Measurements from ENCODE around the gene FTCD.

Gene FTCD

DNA sequence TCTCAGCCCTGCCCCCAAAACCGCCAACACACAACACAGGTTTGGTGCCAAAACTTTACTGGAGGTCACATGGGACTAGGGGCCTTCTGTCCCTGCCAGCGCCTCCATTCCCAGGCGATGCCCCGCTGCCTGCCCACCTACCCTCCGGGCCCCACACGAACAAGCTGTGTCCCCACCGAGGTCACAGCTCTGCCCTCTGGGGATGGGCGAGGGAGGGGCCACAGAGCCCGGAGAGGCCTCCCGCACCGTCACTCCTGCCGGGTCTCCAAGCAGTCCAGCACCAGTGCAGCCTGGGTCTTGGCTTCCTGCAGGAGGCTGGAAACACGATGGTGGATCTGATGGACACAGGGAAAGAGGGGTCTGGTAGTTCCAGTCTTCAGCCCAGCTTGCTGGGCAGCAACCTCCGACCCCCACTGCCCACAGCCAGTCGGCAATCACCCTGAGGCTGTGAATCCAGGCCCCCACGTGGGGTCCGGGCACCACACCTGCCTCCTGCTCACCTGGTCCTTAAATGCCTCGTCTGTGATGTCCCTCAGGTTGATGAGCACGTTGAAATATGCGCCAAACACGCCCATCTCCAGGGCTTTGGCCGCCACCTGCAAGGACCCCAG, 18.5 kb downstream of the FTCD start:
- Histone ChIP-seq H3K4me3 (ENCODE audit: low read depth in 1 of 2, low read length in 2 of 2) (no peak overlapping the region), H3K27me3 (ENCODE audit: insufficient read depth, low read length, poor library complexity) (no peaks in the 10 kb centered on the region), H3K4me1 (ENCODE audit: insufficient read depth, low read length) (no peaks in the 10 kb centered on the region), H3K9ac (ENCODE audit: low read depth, low read length) (no peak overlapping the region), H4K20me1 (ENCODE audit: insufficient read depth, low read length) (no peaks in the 10 kb centered on the region; the same call in 1 of the 2 replicates), H3K27ac (ENCODE audit: low read length) (no peak overlapping the region), H2AFZ (ENCODE audit: low read depth, low read length) (no peak overlapping the region), H3K36me3 (ENCODE audit: insufficient read depth, low read length) (no peaks in the 10 kb centered on the region), H3K9me3 (ENCODE audit: insufficient read depth, low read length, severe bottlenecking) (no peaks in the 10 kb centered on the region), H3K79me2 (ENCODE audit: insufficient read depth, low read length) (no peaks in the 10 kb centered on the region), H3K4me2 (ENCODE audit: insufficient read depth, low read length) (no peak overlapping the region)
- DNase-seq (no peak), ATAC-seq (ENCODE audit: insufficient read depth, low read depth) (no peak)
- TF ChIP-seq EZH2 (IDR thresholded peaks at IDR 0.05; ENCODE audit: borderline replicate concordance, low read depth, low read length, severe bottlenecking): no peak
- TF ChIP-seq CTCF (IDR thresholded peaks at IDR 0.05; ENCODE audit: borderline replicate concordance, extremely low read depth, low read length, poor library complexity, severe bottlenecking): no peak

GRCh38 chr21:46135782-46136395, 19.5 kb downstream of the FTCD start:
- Histone ChIP-seq H3K27ac (ENCODE audit: low read length) (no peak overlapping the region), H3K4me1 (ENCODE audit: insufficient read depth, low read length) (no peaks in the 10 kb centered on the region), H3K36me3 (ENCODE audit: insufficient read depth, low read length) (no peaks in the 10 kb centered on the region), H3K9ac (ENCODE audit: low read depth, low read length) (no peak overlapping the region), H2AFZ (ENCODE audit: low read depth, low read length) (no peak overlapping the region), H3K9me3 (ENCODE audit: insufficient read depth, low read length, severe bottlenecking) (no peaks in the 10 kb centered on the region), H3K27me3 (ENCODE audit: insufficient read depth, low read length, poor library complexity) (no peaks in the 10 kb centered on the region), H3K79me2 (ENCODE audit: insufficient read depth, low read length) (no peaks in the 10 kb centered on the region), H3K4me3 (ENCODE audit: low read depth in 1 of 2, low read length in 2 of 2) (no peak overlapping the region), H3K4me2 (ENCODE audit: insufficient read depth, low read length) (no peak overlapping the region), H4K20me1 (ENCODE audit: insufficient read depth, low read length) (no peaks in the 10 kb centered on the region; the same call in 1 of the 2 replicates)
- DNase-seq (no peak), ATAC-seq (ENCODE audit: insufficient read depth, low read depth) (no peak)
- no peak for TF ChIP-seq CTCF (IDR thresholded peaks at IDR 0.05; ENCODE audit: borderline replicate concordance, extremely low read depth, low read length, poor library complexity, severe bottlenecking)
- no peak for TF ChIP-seq EZH2 (IDR thresholded peaks at IDR 0.05; ENCODE audit: borderline replicate concordance, low read depth, low read length, severe bottlenecking)

DNA sequence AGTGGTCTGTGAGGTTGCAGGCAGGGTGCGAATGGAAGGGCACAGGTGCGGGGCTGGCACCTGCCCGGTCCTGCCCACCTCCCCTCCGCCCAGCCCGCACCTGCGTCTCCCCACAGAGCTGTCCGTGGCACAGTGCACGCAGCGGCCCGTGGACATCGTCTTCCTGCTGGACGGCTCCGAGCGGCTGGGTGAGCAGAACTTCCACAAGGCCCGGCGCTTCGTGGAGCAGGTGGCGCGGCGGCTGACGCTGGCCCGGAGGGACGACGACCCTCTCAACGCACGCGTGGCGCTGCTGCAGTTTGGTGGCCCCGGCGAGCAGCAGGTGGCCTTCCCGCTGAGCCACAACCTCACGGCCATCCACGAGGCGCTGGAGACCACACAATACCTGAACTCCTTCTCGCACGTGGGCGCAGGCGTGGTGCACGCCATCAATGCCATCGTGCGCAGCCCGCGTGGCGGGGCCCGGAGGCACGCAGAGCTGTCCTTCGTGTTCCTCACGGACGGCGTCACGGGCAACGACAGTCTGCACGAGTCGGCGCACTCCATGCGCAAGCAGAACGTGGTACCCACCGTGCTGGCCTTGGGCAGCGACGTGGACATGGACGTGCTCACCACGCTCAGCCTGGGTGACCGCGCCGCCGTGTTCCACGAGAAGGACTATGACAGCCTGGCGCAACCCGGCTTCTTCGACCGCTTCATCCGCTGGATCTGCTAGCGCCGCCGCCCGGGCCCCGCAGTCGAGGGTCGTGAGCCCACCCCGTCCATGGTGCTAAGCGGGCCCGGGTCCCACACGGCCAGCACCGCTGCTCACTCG, 23.3 kb downstream of the FTCD start:
- H3K27ac ChIP-seq (ENCODE audit: low read length): no peak overlapping the region
- no peak overlapping the region for H3K4me3 ChIP-seq (ENCODE audit: low read depth in 1 of 2, low read length in 2 of 2)
- no peaks in the 10 kb centered on the region for H3K36me3 ChIP-seq (ENCODE audit: insufficient read depth, low read length)
- no peak for TF ChIP-seq EZH2 (IDR thresholded peaks at IDR 0.05; ENCODE audit: borderline replicate concordance, low read depth, low read length, severe bottlenecking)
- ATAC-seq (ENCODE audit: insufficient read depth, low read depth) (no peak), DNase-seq (no peak)
- no peaks in the 10 kb centered on the region for H3K4me1 ChIP-seq (ENCODE audit: insufficient read depth, low read length)
- no peak overlapping the region for H3K9ac ChIP-seq (ENCODE audit: low read depth, low read length)
- H2AFZ ChIP-seq (ENCODE audit: low read depth, low read length): no peak overlapping the region
- H3K9me3 ChIP-seq (ENCODE audit: insufficient read depth, low read length, severe bottlenecking): no peaks in the 10 kb centered on the region
- H3K27me3 ChIP-seq (ENCODE audit: insufficient read depth, low read length, poor library complexity): no peaks in the 10 kb centered on the region
- H3K79me2 ChIP-seq (ENCODE audit: insufficient read depth, low read length): no peaks in the 10 kb centered on the region
- H4K20me1 ChIP-seq (ENCODE audit: insufficient read depth, low read length): peaks cover 6% of the 10 kb centered on the region; the same call in 1 of the 2 replicates
- H3K4me2 ChIP-seq (ENCODE audit: insufficient read depth, low read length): no peak overlapping the region

DNA sequence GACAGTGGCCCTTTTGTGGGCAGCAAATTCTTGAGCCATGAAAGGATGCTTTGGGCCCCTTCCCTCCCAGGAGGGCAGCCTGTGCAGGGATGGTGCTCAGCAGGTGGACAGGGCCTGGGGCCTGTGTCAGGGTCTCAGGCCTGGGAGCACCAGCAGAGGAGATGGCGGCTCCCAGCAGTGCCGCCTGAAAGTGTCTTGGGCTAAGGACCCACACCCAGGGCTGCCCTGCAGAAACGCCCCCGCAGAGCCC, 23.9 kb downstream of the FTCD start:
- peaks cover 10% of the 10 kb centered on the region; the same call in 1 of the 2 replicates for H4K20me1 ChIP-seq (ENCODE audit: insufficient read depth, low read length)
- no peak overlapping the region for H3K9ac ChIP-seq (ENCODE audit: low read depth, low read length)
- no peaks in the 10 kb centered on the region for H3K79me2 ChIP-seq (ENCODE audit: insufficient read depth, low read length)
- no peak for DNase-seq
- no peaks in the 10 kb centered on the region for H3K4me1 ChIP-seq (ENCODE audit: insufficient read depth, low read length)
- TF ChIP-seq CTCF (IDR thresholded peaks at IDR 0.05; ENCODE audit: borderline replicate concordance, extremely low read depth, low read length, poor library complexity, severe bottlenecking) (no peak), EZH2 (IDR thresholded peaks at IDR 0.05; ENCODE audit: borderline replicate concordance, low read depth, low read length, severe bottlenecking) (no peak)
- H3K4me3 ChIP-seq (ENCODE audit: low read depth in 1 of 2, low read length in 2 of 2): no peak overlapping the region
- no peak overlapping the region for H3K27ac ChIP-seq (ENCODE audit: low read length)
- no peaks in the 10 kb centered on the region for H3K9me3 ChIP-seq (ENCODE audit: insufficient read depth, low read length, severe bottlenecking)
- H3K4me2 ChIP-seq (ENCODE audit: insufficient read depth, low read length): no peak overlapping the region
- ATAC-seq (ENCODE audit: insufficient read depth, low read depth): no peak
- H3K27me3 ChIP-seq (ENCODE audit: insufficient read depth, low read length, poor library complexity): no peaks in the 10 kb centered on the region
- no peak overlapping the region for H2AFZ ChIP-seq (ENCODE audit: low read depth, low read length)
- no peaks in the 10 kb centered on the region for H3K36me3 ChIP-seq (ENCODE audit: insufficient read depth, low read length)

Measured in DND-41 (cell line).